Measurements from ENCODE around the gene UBA3.

GRCh38 chr3:69014022-69014580, 66.1 kb downstream of the UBA3 start:
- TF ChIP-seq POLR2A (IDR thresholded peaks at IDR 0.05) (no peak), CTCF (IDR thresholded peaks at IDR 0.05) (no peak)

Measured in suprapubic skin (tissue), 3 donors.